Thymus (tissue), 11 donors: Measurements from ENCODE around the gene PARD3B. TPM values are rescaled to one million over a fixed set of nuclear protein-coding genes. Genes with fewer than 3 reads are reported as not detected.

Experiments used
- DNase-seq, 9 donors: peaks; one replicate each; pipeline ENCODE4 v3.0.0-alpha.2; 2013; ENCODE audit warnings: low spot score in 9 of 9, low read depth in 6 of 9, missing footprints in 1 of 9
- H3K27ac ChIP-seq, 2 donors: one replicate each; pipeline ENCODE4 v1.5.1; 2013; ENCODE audit warnings: control low read depth in 1 of 2, low read depth in 1 of 2, low read length in 1 of 2, mild to moderate bottlenecking in 1 of 2, moderate library complexity in 1 of 2
- H3K27me3 ChIP-seq, 2 donors: one replicate each; pipeline ENCODE4 v1.5.1; 2013; ENCODE audit warnings: low read length in 1 of 2; ENCODE audit not compliant: control insufficient read depth in 2 of 2, insufficient read depth in 1 of 2
- H3K36me3 ChIP-seq, 2 donors: one replicate each; pipeline ENCODE4 v1.5.1; 2013; ENCODE audit warnings: low read length in 1 of 2, mild to moderate bottlenecking in 1 of 2, moderate library complexity in 1 of 2; ENCODE audit not compliant: control insufficient read depth in 2 of 2, insufficient read depth in 2 of 2
- H3K4me1 ChIP-seq, 2 donors: one replicate each; pipeline ENCODE4 v1.5.1; 2013; ENCODE audit warnings: low read length in 2 of 2; ENCODE audit not compliant: control insufficient read depth in 2 of 2, insufficient read depth in 2 of 2
- H3K4me3 ChIP-seq, 2 donors: one replicate each; pipeline ENCODE4 v1.5.1; 2013; ENCODE audit warnings: low read length in 2 of 2, control low read depth in 1 of 2, mild to moderate bottlenecking in 1 of 2
- H3K9me3 ChIP-seq, 2 donors: one replicate each; pipeline ENCODE4 v1.5.1; 2013; ENCODE audit warnings: low read length in 1 of 2, mild to moderate bottlenecking in 1 of 2; ENCODE audit not compliant: control insufficient read depth in 2 of 2, insufficient read depth in 1 of 2
- WGBS: extraction: QIAGEN DNeasy Blood & Tissue Kit; methylation state at CpG from one replicate; pipeline ENCODE4 v1.1.7; 2013; 5-methylcytosine and 5-hydroxymethylcytosine counted together
- polyA plus RNA-seq: library from polyadenylated mRNA; stranded (reverse); fragments of 200-250 nt; gene quantifications from one replicate; pipeline ENCODE4 v1.2.3, GENCODE V29; 2013
- total RNA-seq: library from RNA; stranded (reverse); fragments of 120-200 nt; gene quantifications from one replicate; pipeline ENCODE4 v1.2.4, GENCODE V29; 2013
- donor health status: healthy.

Gene PARD3B
- total and polyA plus RNA-seq, 2 donors: 1.0 to 2.4 TPM

- Histone ChIP-seq H3K4me1 (no peaks in the 10 kb centered on the region), H3K36me3 (no peaks in the 10 kb centered on the region), H3K27me3 (no peaks in the 10 kb centered on the region), H3K9me3 (no peaks in the 10 kb centered on the region), H3K4me3 (no peak overlapping the region), H3K27ac (no peak overlapping the region)
- 0% methylated on average over 1 of the region's 1 CpG for WGBS
- no peak for DNase-seq
Measured at GRCh38 chr2:205651719-205652118, 1106.4 kb downstream of the PARD3B start.

GRCh38 chr2:205654878-205655605 is 1109.8 kb downstream of the PARD3B start:
- Histone ChIP-seq H3K9me3 (no peaks in the 10 kb centered on the region), H3K27me3 (no peaks in the 10 kb centered on the region), H3K36me3 (no peaks in the 10 kb centered on the region), H3K27ac (no peak overlapping the region), H3K4me1 (no peaks in the 10 kb centered on the region), H3K4me3 (no peak overlapping the region)
- 95% methylated on average over 10 of the region's 10 CpGs for WGBS
- DNase-seq: no peak

GRCh38 chr2:205655779-205656456 is 1110.6 kb downstream of the PARD3B start:
- Histone ChIP-seq H3K36me3 (no peaks in the 10 kb centered on the region), H3K4me3 (no peak overlapping the region), H3K4me1 (peaks cover 0 to 7% of the 10 kb centered on the region in 2 donors), H3K27ac (no peak overlapping the region), H3K9me3 (no peaks in the 10 kb centered on the region), H3K27me3 (no peaks in the 10 kb centered on the region)
- no peak for DNase-seq
- WGBS: 92% methylated on average over 6 of the region's 6 CpGs

GRCh38 chr2:205656461-205656860 is 1111.2 kb downstream of the PARD3B start:
- Histone ChIP-seq H3K27ac (no peak overlapping the region), H3K4me3 (no peak overlapping the region), H3K4me1 (peaks cover 0 to 13% of the 10 kb centered on the region in 2 donors), H3K27me3 (no peaks in the 10 kb centered on the region), H3K36me3 (no peaks in the 10 kb centered on the region), H3K9me3 (no peaks in the 10 kb centered on the region)
- no peak for DNase-seq
- WGBS: 93% methylated on average over 7 of the region's 7 CpGs

GRCh38 chr2:205656941-205657340 is 1111.7 kb downstream of the PARD3B start:
- Histone ChIP-seq H3K27me3 (no peaks in the 10 kb centered on the region), H3K9me3 (no peaks in the 10 kb centered on the region), H3K27ac (no peak overlapping the region), H3K4me3 (no peak overlapping the region), H3K4me1 (peaks cover 0 to 13% of the 10 kb centered on the region in 2 donors), H3K36me3 (no peaks in the 10 kb centered on the region)
- WGBS: 93% methylated on average over 4 of the region's 4 CpGs
- DNase-seq: no peak

GRCh38 chr2:205657579-205657978 is 1112.3 kb downstream of the PARD3B start:
- no peak for DNase-seq
- H3K4me1 ChIP-seq: peaks cover 0 to 13% of the 10 kb centered on the region in 2 donors
- no peaks in the 10 kb centered on the region for H3K9me3 ChIP-seq
- H3K27me3 ChIP-seq: no peaks in the 10 kb centered on the region
- no peak overlapping the region for H3K27ac ChIP-seq
- no peaks in the 10 kb centered on the region for H3K36me3 ChIP-seq
- WGBS: 88% methylated on average over 3 of the region's 3 CpGs
- H3K4me3 ChIP-seq: no peak overlapping the region

- Histone ChIP-seq H3K27me3 (no peaks in the 10 kb centered on the region), H3K4me1 (peaks cover 0 to 13% of the 10 kb centered on the region in 2 donors), H3K27ac (no peak overlapping the region), H3K9me3 (no peaks in the 10 kb centered on the region), H3K36me3 (no peaks in the 10 kb centered on the region), H3K4me3 (no peak overlapping the region)
- DNase-seq: no peak
- WGBS: 90% methylated on average over 2 of the region's 2 CpGs
Measured at GRCh38 chr2:205658068-205658467, 1112.8 kb downstream of the PARD3B start.

GRCh38 chr2:205658572-205658971 is 1113.3 kb downstream of the PARD3B start:
- no peak overlapping the region for H3K4me3 ChIP-seq
- no peak overlapping the region for H3K27ac ChIP-seq
- no peaks in the 10 kb centered on the region for H3K9me3 ChIP-seq
- H3K4me1 ChIP-seq: peaks cover 0 to 13% of the 10 kb centered on the region in 2 donors
- WGBS: 98% methylated on average over 2 of the region's 2 CpGs
- no peaks in the 10 kb centered on the region for H3K36me3 ChIP-seq
- DNase-seq: no peak
- H3K27me3 ChIP-seq: no peaks in the 10 kb centered on the region

- Histone ChIP-seq H3K9me3 (no peaks in the 10 kb centered on the region), H3K36me3 (no peaks in the 10 kb centered on the region), H3K27me3 (no peaks in the 10 kb centered on the region), H3K27ac (no peak overlapping the region), H3K4me3 (no peak overlapping the region), H3K4me1 (peaks cover 0 to 13% of the 10 kb centered on the region in 2 donors)
- WGBS: 82% methylated on average over 8 of the region's 8 CpGs
- no peak for DNase-seq
Measured at GRCh38 chr2:205659922-205660321, 1114.6 kb downstream of the PARD3B start.
